ENCODE measurements around the gene KRT6A.
"Not testable (repeated sequence)": the region's sequence is repeated elsewhere in the genome, so short reads cannot be mapped to it uniquely, and the experiment has no call there.

The KRT6A gene

DNA sequence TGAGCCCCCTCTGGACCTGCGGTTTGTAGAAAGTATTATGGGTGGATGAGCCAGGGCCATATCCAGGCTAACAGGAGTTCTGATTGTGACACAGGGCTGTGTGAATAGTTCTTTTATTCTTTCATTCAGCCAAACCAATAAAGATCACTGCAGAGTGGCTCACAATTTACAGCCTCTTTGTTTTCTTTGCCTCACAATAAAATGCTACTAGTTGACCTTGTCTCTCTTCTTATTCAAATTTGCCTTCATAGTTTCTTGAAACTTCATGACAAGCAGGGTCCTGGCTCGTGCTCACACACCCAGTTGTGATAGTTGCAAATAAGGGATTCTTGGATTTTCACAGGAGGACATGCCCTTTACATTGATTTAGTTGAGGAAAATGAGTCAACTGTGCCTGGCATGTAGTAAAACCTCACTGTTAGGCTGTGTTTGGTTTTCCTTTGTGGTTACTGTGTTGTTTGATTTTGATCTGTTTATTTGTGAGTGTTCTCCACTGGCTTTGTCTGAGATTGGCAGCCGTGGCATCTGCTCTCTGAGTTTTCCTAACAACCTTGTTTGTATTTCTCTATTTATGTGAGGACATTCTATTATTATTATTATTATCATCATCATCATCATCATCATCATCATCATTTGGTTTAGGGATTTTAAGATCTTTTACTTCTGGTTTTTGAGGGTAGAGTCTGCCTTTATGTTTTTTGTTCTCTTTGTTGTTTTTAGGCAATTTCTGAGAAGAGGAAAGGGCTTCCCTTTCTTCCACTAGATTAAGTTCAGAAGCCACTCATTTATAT lies 38.5 kb downstream of the KRT6A start:
- Histone ChIP-seq H3K9ac (ENCODE audit: low read depth, low read length) (no peak overlapping the region), H3K36me3 (ENCODE audit: insufficient read depth, low read length) (no peaks in the 10 kb centered on the region), H3K27me3 (ENCODE audit: insufficient read depth, low read length, poor library complexity) (peaks cover 26% of the 10 kb centered on the region), H3K9me3 (ENCODE audit: insufficient read depth, low read length, severe bottlenecking) (no peaks in the 10 kb centered on the region), H3K27ac (ENCODE audit: low read length) (no peak overlapping the region), H3K4me1 (ENCODE audit: insufficient read depth, low read length) (no peaks in the 10 kb centered on the region), H3K4me2 (ENCODE audit: insufficient read depth, low read length) (no peak overlapping the region), H3K79me2 (ENCODE audit: insufficient read depth, low read length) (no peaks in the 10 kb centered on the region), H3K4me3 (ENCODE audit: low read depth in 1 of 2, low read length in 2 of 2) (no peak overlapping the region), H4K20me1 (ENCODE audit: insufficient read depth, low read length) (no peaks in the 10 kb centered on the region), H2AFZ (ENCODE audit: low read depth, low read length) (no peak overlapping the region)
- ATAC-seq (ENCODE audit: insufficient read depth, low read depth) (no peak), DNase-seq (no peak)
- no peak for TF ChIP-seq CTCF (IDR thresholded peaks at IDR 0.05; ENCODE audit: borderline replicate concordance, extremely low read depth, low read length, poor library complexity, severe bottlenecking)
- TF ChIP-seq EZH2 (IDR thresholded peaks at IDR 0.05; ENCODE audit: borderline replicate concordance, low read depth, low read length, severe bottlenecking): no peak

DNA sequence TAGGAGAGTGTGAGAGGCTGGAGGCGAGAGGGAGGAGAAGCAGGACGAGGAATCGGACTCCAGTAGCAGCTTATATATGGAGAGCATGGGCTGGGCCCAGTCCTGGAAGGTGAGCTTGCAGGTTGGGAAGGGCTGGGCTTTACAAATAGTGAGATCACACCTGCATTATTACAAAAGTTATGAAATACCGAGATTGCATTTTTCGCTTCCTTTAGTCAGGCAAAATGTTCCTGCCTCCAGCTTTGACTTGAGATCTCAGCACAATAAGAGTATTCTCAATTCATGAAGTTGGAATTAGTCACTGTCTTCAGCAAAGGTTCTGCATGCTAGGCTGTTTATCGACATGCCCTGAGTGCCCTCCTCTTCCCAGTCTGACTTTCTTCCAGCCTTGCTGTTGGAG lies 41.0 kb downstream of the KRT6A start, which contains the start of gene KRT6B:
KRT6B (minus strand) TSS at position 46 of the 400 bp plus-strand sequence. CDS start 68 bp downstream, outside the sequence.
- H4K20me1 ChIP-seq (ENCODE audit: insufficient read depth, low read length): no peaks in the 10 kb centered on the region
- no peaks in the 10 kb centered on the region for H3K79me2 ChIP-seq (ENCODE audit: insufficient read depth, low read length)
- H3K4me1 ChIP-seq (ENCODE audit: insufficient read depth, low read length): no peaks in the 10 kb centered on the region
- H3K36me3 ChIP-seq (ENCODE audit: insufficient read depth, low read length): no peaks in the 10 kb centered on the region
- H3K9me3 ChIP-seq (ENCODE audit: insufficient read depth, low read length, severe bottlenecking): no peaks in the 10 kb centered on the region
- peaks cover 30% of the 10 kb centered on the region for H3K27me3 ChIP-seq (ENCODE audit: insufficient read depth, low read length, poor library complexity)
- TF ChIP-seq EZH2 (IDR thresholded peaks at IDR 0.05; ENCODE audit: borderline replicate concordance, low read depth, low read length, severe bottlenecking) (no peak), CTCF (IDR thresholded peaks at IDR 0.05; ENCODE audit: borderline replicate concordance, extremely low read depth, low read length, poor library complexity, severe bottlenecking) (no peak)
- ATAC-seq (ENCODE audit: insufficient read depth, low read depth): no peak
- H3K9ac ChIP-seq (ENCODE audit: low read depth, low read length): no peak within 1 kb of the TSS
- no peak within 1 kb of the TSS for H3K27ac ChIP-seq (ENCODE audit: low read length)
- no peak for DNase-seq
- H3K4me3 ChIP-seq (ENCODE audit: low read depth in 1 of 2, low read length in 2 of 2): no peak within 1 kb of the TSS
- no peak within 1 kb of the TSS for H3K4me2 ChIP-seq (ENCODE audit: insufficient read depth, low read length)
- H2AFZ ChIP-seq (ENCODE audit: low read depth, low read length): no peak within 1 kb of the TSS

DNA sequence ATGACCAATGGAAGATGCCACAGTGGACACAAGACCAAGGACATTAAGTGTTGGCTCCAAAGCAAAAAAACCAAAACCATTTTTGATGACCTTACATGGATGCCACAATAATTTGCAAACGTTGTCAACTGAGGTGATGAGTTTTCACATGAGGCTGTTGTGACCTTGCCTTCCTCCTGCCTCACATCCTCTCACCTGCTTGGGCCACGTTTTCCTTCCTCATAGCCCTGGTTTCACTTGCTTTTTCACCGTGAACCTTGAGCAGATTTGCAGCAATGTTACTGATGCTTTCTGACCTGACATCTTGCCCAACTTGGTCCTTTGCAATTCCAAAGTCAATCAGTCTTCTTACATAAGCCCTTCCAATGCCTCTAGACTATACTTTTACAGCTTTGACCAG lies 44.8 kb downstream of the KRT6A start:
- H3K9ac ChIP-seq (ENCODE audit: low read depth, low read length): no peak overlapping the region
- no peak for ATAC-seq (ENCODE audit: insufficient read depth, low read depth)
- no peak overlapping the region for H3K4me3 ChIP-seq (ENCODE audit: low read depth in 1 of 2, low read length in 2 of 2)
- H3K9me3 ChIP-seq (ENCODE audit: insufficient read depth, low read length, severe bottlenecking): no peaks in the 10 kb centered on the region
- H3K4me1 ChIP-seq (ENCODE audit: insufficient read depth, low read length): no peaks in the 10 kb centered on the region
- no peaks in the 10 kb centered on the region for H4K20me1 ChIP-seq (ENCODE audit: insufficient read depth, low read length)
- H3K27ac ChIP-seq (ENCODE audit: low read length): no peak overlapping the region
- TF ChIP-seq EZH2 (IDR thresholded peaks at IDR 0.05; ENCODE audit: borderline replicate concordance, low read depth, low read length, severe bottlenecking) (no peak), CTCF (IDR thresholded peaks at IDR 0.05; ENCODE audit: borderline replicate concordance, extremely low read depth, low read length, poor library complexity, severe bottlenecking) (no peak)
- no peak overlapping the region for H2AFZ ChIP-seq (ENCODE audit: low read depth, low read length)
- H3K79me2 ChIP-seq (ENCODE audit: insufficient read depth, low read length): no peaks in the 10 kb centered on the region
- peaks cover 9% of the 10 kb centered on the region for H3K27me3 ChIP-seq (ENCODE audit: insufficient read depth, low read length, poor library complexity)
- no peaks in the 10 kb centered on the region for H3K36me3 ChIP-seq (ENCODE audit: insufficient read depth, low read length)
- no peak for DNase-seq
- H3K4me2 ChIP-seq (ENCODE audit: insufficient read depth, low read length): no peak overlapping the region

- H4K20me1 ChIP-seq (ENCODE audit: insufficient read depth, low read length); H3K27ac ChIP-seq (ENCODE audit: low read length); H2AFZ ChIP-seq (ENCODE audit: low read depth, low read length); H3K36me3 ChIP-seq (ENCODE audit: insufficient read depth, low read length); H3K79me2 ChIP-seq (ENCODE audit: insufficient read depth, low read length); H3K4me3 ChIP-seq (ENCODE audit: low read depth in 1 of 2, low read length in 2 of 2); H3K4me2 ChIP-seq (ENCODE audit: insufficient read depth, low read length); DNase-seq; H3K9me3 ChIP-seq (ENCODE audit: insufficient read depth, low read length, severe bottlenecking); H3K9ac ChIP-seq (ENCODE audit: low read depth, low read length); H3K4me1 ChIP-seq (ENCODE audit: insufficient read depth, low read length); ATAC-seq (ENCODE audit: insufficient read depth, low read depth): not testable (repeated sequence)
- peaks cover 11% of the 10 kb centered on the region for H3K27me3 ChIP-seq (ENCODE audit: insufficient read depth, low read length, poor library complexity)
These were observed 45.9 kb downstream of the KRT6A start for GRCh38 chr12:52447196-52447595.

Data from DND-41 (cell line).